IMR-90 (cell line): ENCODE data around the gene RRP7A. TPM values are rescaled to one million over a fixed set of nuclear protein-coding genes. Genes with fewer than 3 reads are reported as not detected.
"Not testable (repeated sequence)": the region's sequence is repeated elsewhere in the genome, so short reads cannot be mapped to it uniquely, and the experiment has no call there.

ENCODE experiments used
- ATAC-seq: fragments of 200-7000 bp; cut with Tn5 transposase; 2 replicates; pipeline ENCODE4 v1.9.1; 2020; ENCODE audit warnings: low read depth, mild to moderate bottlenecking, moderate library complexity
- BruUV-seq: library from RNA; stranded (reverse); fragments of 400-500 nt; replicated peaks from 2 replicates; lab custom pipeline; 2021; lab: Mats Ljungman, UMichigan
- CTCF ChIA-PET: fragments of 300-600 bp; formaldehyde crosslinking; extraction: SDS; loops from one replicate; lab custom pipeline; 2021; ENCODE audit warnings: antibody characterized with exemption; lab: Yijun Ruan, JAX
- POLR2A ChIA-PET: fragments of 300-600 bp; sonication (Branson Sonifier 250); formaldehyde crosslinking; loops from one replicate; lab custom pipeline; 2022; ENCODE audit warnings: antibody characterized with exemption; ENCODE audit not compliant: unreplicated experiment; lab: Charles Lee
- DNase-seq: peaks from one replicate; pipeline ENCODE4 v3.0.0; 2013
- H2AFZ ChIP-seq: replicated peaks from 2 replicates; pipeline ENCODE3; 2013; ENCODE audit warnings: low read length, mild to moderate bottlenecking; ENCODE audit not compliant: poor library complexity
- H2AK5ac ChIP-seq: 2 replicates; pipeline ENCODE4 v1.6.1; 2013; ENCODE audit warnings: low read depth, low read length, inconsistent platforms
- H2AK9ac ChIP-seq: replicated peaks from 2 replicates; pipeline ENCODE3; 2013; ENCODE audit warnings: mild to moderate bottlenecking, low read depth, low read length, moderate library complexity; ENCODE audit not compliant: poor library complexity
- H2BK120ac ChIP-seq: 2 replicates; pipeline ENCODE4 v1.6.1; 2013; ENCODE audit warnings: low read depth, low read length, inconsistent platforms
- H2BK15ac ChIP-seq: 3 replicates; pipeline ENCODE4 v1.6.1; 2013; ENCODE audit warnings: low read depth, low read length, inconsistent platforms
- H2BK20ac ChIP-seq: 2 replicates; pipeline ENCODE4 v1.6.1; 2013; ENCODE audit warnings: low read depth, mild to moderate bottlenecking, inconsistent platforms, low read length, moderate library complexity
- H2BK5ac ChIP-seq: 2 replicates; pipeline ENCODE4 v1.6.1; 2013; ENCODE audit warnings: mild to moderate bottlenecking, low read depth, low read length, inconsistent platforms; ENCODE audit not compliant: poor library complexity, severe bottlenecking
- H3K14ac ChIP-seq: replicated peaks from 2 replicates; pipeline ENCODE4 v1.6.1; 2013; ENCODE audit warnings: low read depth, low read length, inconsistent platforms
- H3K18ac ChIP-seq: 2 replicates; pipeline ENCODE4 v1.6.1; 2013; ENCODE audit warnings: low read depth, low read length, control low read depth
- H3K23ac ChIP-seq: 2 replicates; pipeline ENCODE4 v1.6.1; 2013; ENCODE audit warnings: low read depth, low read length, inconsistent platforms
- H3K27ac ChIP-seq: 2 replicates; pipeline ENCODE4 v1.5.1; 2013; ENCODE audit warnings: mild to moderate bottlenecking, control low read depth, low read length; ENCODE audit not compliant: insufficient read depth
- H3K27me3 ChIP-seq: 2 replicates; pipeline ENCODE4 v1.6.1; 2013; ENCODE audit warnings: low read length; ENCODE audit not compliant: control insufficient read depth, insufficient read depth
- H3K36me3 ChIP-seq: 2 replicates; pipeline ENCODE4 v1.6.1; 2013; ENCODE audit warnings: low read length, mixed read lengths; ENCODE audit not compliant: control insufficient read depth, insufficient read depth
- H3K4ac ChIP-seq: 2 replicates; pipeline ENCODE4 v1.6.1; 2013; ENCODE audit warnings: low read depth, low read length, inconsistent platforms
- H3K4me1 ChIP-seq: 2 replicates; pipeline ENCODE4 v1.6.1; 2013; ENCODE audit warnings: low read length, mixed read lengths; ENCODE audit not compliant: control insufficient read depth, insufficient read depth
- H3K4me2 ChIP-seq: 2 replicates; pipeline ENCODE4 v1.6.1; 2013; ENCODE audit warnings: low read depth, mild to moderate bottlenecking, control low read depth, low read length, moderate library complexity
- H3K4me3 ChIP-seq: 2 replicates; pipeline ENCODE4 v1.5.1; 2013; ENCODE audit warnings: low read depth, mild to moderate bottlenecking, control low read depth, low read length, moderate library complexity; ENCODE audit not compliant: insufficient read depth
- H3K56ac ChIP-seq: 2 replicates; pipeline ENCODE4 v1.6.1; 2013; ENCODE audit warnings: low read length, inconsistent platforms; ENCODE audit not compliant: insufficient read depth; ENCODE audit errors: extremely low read depth
- H3K79me1 ChIP-seq, 2 experiments: 2 replicates each; pipeline ENCODE4 v1.6.1; 2013; ENCODE audit warnings: low read length in 2 of 2, inconsistent platforms in 1 of 2, low read depth in 1 of 2
- H3K9ac ChIP-seq: 2 replicates; pipeline ENCODE4 v1.6.1; 2013; ENCODE audit warnings: low read depth, low read length, control low read depth
- H3K9me1 ChIP-seq: 2 replicates; pipeline ENCODE4 v1.6.1; 2013; ENCODE audit warnings: low read length, inconsistent platforms; ENCODE audit not compliant: insufficient read depth
- H3K9me3 ChIP-seq: 2 replicates; pipeline ENCODE4 v1.6.1; 2013; ENCODE audit warnings: low read length; ENCODE audit not compliant: control insufficient read depth, insufficient read depth
- H4K20me1 ChIP-seq: 2 replicates; pipeline ENCODE4 v1.6.1; 2013; ENCODE audit warnings: low read length, inconsistent platforms; ENCODE audit not compliant: insufficient read depth
- H4K5ac ChIP-seq: 2 replicates; pipeline ENCODE4 v1.6.1; 2013; ENCODE audit warnings: mild to moderate bottlenecking, low read depth, low read length, control low read depth
- H4K8ac ChIP-seq, 2 experiments: 2 replicates each; pipeline ENCODE4 v1.6.1; 2013; ENCODE audit warnings: low read depth in 2 of 2, low read length in 2 of 2, control low read depth in 1 of 2, inconsistent platforms in 1 of 2
- H4K91ac ChIP-seq: 2 replicates; pipeline ENCODE4 v1.6.1; 2013; ENCODE audit warnings: low read depth, low read length, inconsistent platforms; ENCODE audit not compliant: insufficient read depth
- WGBS, 2 experiments: methylation state at CpG; one replicate each; pipeline versions ENCODE4 v1.1.5 to v1.1.7; 2013; ENCODE audit warnings: missing lambda C conversion rate in 2 of 2; ENCODE audit not compliant: insufficient read length in 1 of 2; ENCODE audit errors: extremely low coverage in 2 of 2; 5-methylcytosine and 5-hydroxymethylcytosine counted together
- dilution Hi-C: fragments of 300-500 bp; cut with HindIII; formaldehyde crosslinking; loops from one replicate; pipeline ENCODE4 v1.14.3; 2018; ENCODE audit warnings: low sequenced_read_pairs; ENCODE audit not compliant: unreplicated experiment
- in situ Hi-C: fragments of 300-500 bp; cut with MboI; formaldehyde crosslinking; loops from 3 replicates; pipeline ENCODE4 v1.14.3; 2019; ENCODE audit warnings: low sequenced_read_pairs, inconsistent platforms, mixed read lengths
- intact Hi-C: fragments of 100-400 bp; cut with micrococcal nuclease; formaldehyde crosslinking; loops from 2 replicates; pipeline ENCODE4 v1.10.0; 2022
- polyA plus RNA-seq, 3 experiments: library from polyadenylated mRNA; depleted of rRNA; stranded (reverse); fragments of >200 nt; gene quantifications; 2 replicates each; pipeline ENCODE4 v1.2.3, GENCODE V29; 2012; ENCODE audit warnings: low replicate concordance in 1 of 3
- total RNA-seq: library from RNA; depleted of rRNA; stranded (reverse); fragments of >200 nt; gene quantifications from 2 replicates; pipeline ENCODE4 v1.2.3, GENCODE V29; 2012

Gene RRP7A
- total and polyA plus RNA-seq, 2 of the 4 experiments (the other 2 are of a cell fraction) = 25.5 to 29.2 TPM

DNA sequence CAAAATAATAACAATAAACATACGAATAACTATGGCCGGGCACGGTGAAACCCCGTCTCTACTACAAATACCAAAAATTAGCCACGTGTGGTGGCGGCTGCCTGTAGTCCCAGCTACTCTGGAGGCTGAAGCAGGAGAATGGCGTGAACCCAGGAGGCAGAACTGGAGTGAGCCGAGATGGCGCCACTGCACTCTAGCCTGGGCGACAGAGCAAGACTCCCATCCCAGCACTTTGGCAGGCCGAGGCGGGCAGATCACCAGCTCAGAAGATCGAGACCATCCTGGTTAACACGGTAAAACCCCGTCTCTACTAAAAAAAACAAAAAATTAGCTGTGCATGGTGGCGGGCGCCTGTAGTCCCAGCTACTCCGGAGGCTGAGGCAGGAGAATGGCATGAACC, 17.0 kb upstream of the RRP7A start:
- H3K27ac ChIP-seq, H3K4me3 ChIP-seq, H3K4me2 ChIP-seq, H2BK5ac ChIP-seq, H3K27me3 ChIP-seq, H3K14ac ChIP-seq, H2AFZ ChIP-seq, H3K9ac ChIP-seq, POLR2A ChIA-PET, CTCF ChIA-PET, dilution Hi-C loops, H3K36me3 ChIP-seq, H2AK9ac ChIP-seq, H4K91ac ChIP-seq, H3K79me1 ChIP-seq, BruUV-seq, H2BK20ac ChIP-seq, H4K8ac ChIP-seq, H3K4me1 ChIP-seq, H2AK5ac ChIP-seq, H3K9me1 ChIP-seq, H3K4ac ChIP-seq, H3K18ac ChIP-seq, H3K9me3 ChIP-seq, H3K23ac ChIP-seq, H2BK120ac ChIP-seq, H4K20me1 ChIP-seq, ATAC-seq, H2BK15ac ChIP-seq, DNase-seq, H4K5ac ChIP-seq, intact Hi-C loops, H3K56ac ChIP-seq, in situ Hi-C loops: not testable (repeated sequence)
- WGBS, 2 experiments = 100% methylated on average over 4 of the region's 18 CpGs; no CpG with 5 or more reads in 1 of the 2 experiments
